Body of pancreas (tissue), 4 donors: Measurements from ENCODE around the gene SEZ6L.

Source experiments
- CTCF ChIP-seq, 7 experiments: fragments of 450-650 bp in 4 of 7; fragments of 200-600 bp in 3 of 7; sonication (generic) in 3 of 7; IDR thresholded peaks; one replicate each; pipeline ENCODE4 v1.5.1; 2016 to 2019; ENCODE audit warnings: antibody characterized with exemption in 7 of 7
- POLR2A ChIP-seq, 3 donors: fragments of 450-650 bp; IDR thresholded peaks; one replicate each; pipeline ENCODE4 v1.6.1; 2016; ENCODE audit warnings: antibody characterized with exemption in 3 of 3, mild to moderate bottlenecking in 2 of 3

- TF ChIP-seq CTCF (IDR thresholded peaks at IDR 0.05), result no peak
- TF ChIP-seq POLR2A (IDR thresholded peaks at IDR 0.05), result no peak
These were observed 144.9 kb downstream of the SEZ6L start for GRCh38 chr22:26314171-26314570.
